GM21737 (cell line): Measurements from ENCODE around the gene VOPP1.
"Not testable (repeated sequence)": the region's sequence is repeated elsewhere in the genome, so short reads cannot be mapped to it uniquely, and the experiment has no call there.

Experiments used
- ATAC-seq: cut with Tn5 transposase; IDR thresholded peaks from one replicate; pipeline ENCODE4 v1.9.1; 2021; ENCODE audit warnings: mild to moderate bottlenecking, moderate library complexity; ENCODE audit not compliant: unreplicated experiment

VOPP1 gene

GRCh38 chr7:55572378-55573233, at the start of gene VOPP1:
Gene VOPP1, minus strand, starts transcription at chr7:55572502. Its CDS starts 178 bp downstream, at chr7:55572324.
- peak; percentile 45 for ATAC-seq

GRCh38 chr7:55618913-55619312, 46.6 kb upstream of the VOPP1 start:
- ATAC-seq, result no peak

GRCh38 chr7:55614365-55615064, 42.2 kb upstream of the VOPP1 start:
- ATAC-seq, result not testable (repeated sequence)

DNA sequence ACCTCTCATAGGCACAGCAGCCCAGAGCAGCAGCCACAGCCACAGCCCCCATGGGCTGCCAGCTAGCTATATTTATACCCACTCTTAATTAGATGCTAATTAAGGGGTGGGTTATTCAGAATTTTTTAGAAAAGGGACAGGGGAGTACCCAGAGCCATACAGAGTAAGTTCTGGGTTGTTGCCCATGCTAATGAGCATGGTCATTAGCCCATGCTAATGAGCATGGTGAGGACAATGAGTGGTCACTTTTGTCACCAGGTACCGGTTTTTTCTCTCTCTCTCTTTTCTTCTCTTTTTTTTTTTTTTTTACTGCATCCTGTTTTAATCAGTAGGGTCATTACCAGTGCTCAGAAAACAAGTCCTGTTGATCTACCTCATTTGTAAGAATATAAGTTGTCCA, 37.4 kb upstream of the VOPP1 start:
- not testable (repeated sequence) for ATAC-seq

DNA sequence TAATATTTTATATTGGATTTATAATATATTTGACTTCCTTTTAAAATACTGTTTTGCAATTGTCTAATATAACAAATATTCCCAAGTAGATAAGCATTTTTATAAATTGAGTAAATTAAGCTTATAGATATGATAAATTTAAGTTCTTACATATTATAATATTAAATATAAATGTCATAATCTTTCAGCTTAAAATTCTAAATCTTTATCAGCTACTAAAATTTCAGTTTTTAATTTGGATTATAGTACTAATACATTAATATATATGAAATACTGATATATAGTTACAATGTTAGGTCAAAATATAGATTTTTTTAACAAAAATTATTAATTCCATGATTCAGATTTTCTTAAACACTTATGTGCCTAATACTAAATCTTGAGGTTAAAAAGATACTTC, 33.4 kb upstream of the VOPP1 start:
- not testable (repeated sequence) for ATAC-seq

DNA sequence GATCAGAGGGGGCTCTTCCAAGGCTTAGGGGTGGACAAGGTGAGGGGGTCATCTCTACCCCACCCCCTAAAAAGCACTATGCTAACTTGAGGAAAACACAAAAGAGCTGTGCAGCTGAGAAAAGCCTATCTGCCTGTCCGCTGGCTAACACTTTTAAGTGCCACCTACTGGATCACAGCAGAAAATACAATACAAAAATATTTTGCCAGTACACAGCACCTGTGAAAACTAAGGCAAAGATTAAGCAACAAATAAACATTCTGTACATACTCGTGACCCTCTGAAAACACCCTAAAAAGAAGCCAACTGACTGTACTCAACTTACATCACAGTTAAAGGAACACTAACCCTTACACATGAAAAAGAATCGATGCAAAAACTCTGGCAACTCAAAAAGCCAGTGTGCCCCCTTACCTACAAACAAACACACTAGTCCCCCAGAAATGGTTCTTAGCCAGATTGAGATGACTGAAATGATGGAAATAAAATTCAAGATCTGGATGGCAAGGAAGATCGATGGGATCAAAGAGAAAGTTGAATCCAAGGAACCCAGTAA, 25.7 kb upstream of the VOPP1 start:
- ATAC-seq, result peak; percentile 66

GRCh38 chr7:55597214-55597739, 25.0 kb upstream of the VOPP1 start:
- not testable (repeated sequence) for ATAC-seq

- no peak for ATAC-seq
Measured at GRCh38 chr7:55595511-55595910, 23.2 kb upstream of the VOPP1 start.

GRCh38 chr7:55594870-55595269, 22.6 kb upstream of the VOPP1 start:
- ATAC-seq, result no peak

GRCh38 chr7:55594414-55594813, 22.1 kb upstream of the VOPP1 start:
- no peak for ATAC-seq

DNA sequence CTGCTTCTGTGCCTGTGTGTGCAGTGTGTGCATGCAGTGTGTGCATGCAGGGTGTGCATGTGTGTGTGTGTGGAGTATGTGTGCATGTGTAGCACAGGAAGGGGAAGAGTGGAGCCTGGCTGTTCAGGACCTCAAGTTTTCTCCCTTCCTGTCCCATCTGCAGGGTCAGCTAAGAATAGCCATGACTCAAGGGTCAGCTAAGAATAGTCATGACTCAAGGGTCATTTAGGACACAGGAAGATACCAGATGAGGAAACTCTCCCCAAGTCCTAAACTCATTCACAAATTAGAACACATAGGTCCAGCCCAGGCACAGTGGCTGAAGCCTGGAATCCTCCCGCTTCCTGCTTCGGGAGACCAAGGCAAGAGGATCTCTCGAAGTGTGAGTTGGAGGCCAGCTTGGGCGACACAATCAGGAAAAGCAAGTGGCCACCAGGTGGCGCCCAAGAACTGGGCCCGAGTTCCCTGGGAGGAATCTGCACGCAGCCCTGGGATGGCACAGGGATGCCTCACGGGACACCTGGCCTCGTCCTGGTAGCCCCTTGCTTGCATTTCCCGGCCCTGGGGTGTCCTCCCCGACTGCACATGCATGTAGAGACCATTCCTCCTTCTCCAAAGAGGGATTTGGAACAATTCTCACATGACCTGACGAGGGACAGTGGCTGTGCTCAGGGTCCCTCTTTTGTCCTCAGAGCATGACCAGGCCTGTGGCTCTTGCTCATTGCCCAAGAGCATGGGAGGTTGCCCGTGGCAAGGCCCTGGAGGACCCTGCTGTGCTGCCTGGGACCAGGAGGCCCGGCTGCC, 21.4 kb upstream of the VOPP1 start:
- no peak for ATAC-seq

GRCh38 chr7:55593172-55593514, 20.8 kb upstream of the VOPP1 start:
- ATAC-seq, result no peak

DNA sequence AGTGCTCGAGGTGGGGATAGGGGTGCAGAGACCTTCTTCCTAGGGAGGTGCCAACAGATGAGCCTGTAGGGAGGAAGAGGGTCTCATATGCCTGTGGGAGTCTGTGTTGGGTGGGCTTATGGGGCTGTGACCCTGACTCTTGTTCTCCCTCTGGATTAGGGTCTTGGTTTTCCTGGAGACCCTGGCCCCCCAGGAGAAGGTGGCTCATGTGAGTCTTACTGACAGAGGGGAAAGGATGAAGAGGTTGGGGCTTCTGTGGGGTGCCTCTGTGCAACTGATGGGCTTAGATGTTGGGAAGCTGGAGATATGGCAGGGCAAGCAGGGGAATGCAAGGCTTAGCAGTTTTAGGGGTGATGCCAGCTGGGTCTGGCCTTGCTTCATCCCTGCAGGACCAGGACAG, 20.2 kb upstream of the VOPP1 start:
- no peak for ATAC-seq

GRCh38 chr7:55591282-55591931, 19.1 kb upstream of the VOPP1 start:
- ATAC-seq, result no peak

GRCh38 chr7:55590517-55591281, 18.4 kb upstream of the VOPP1 start:
- no peak for ATAC-seq

DNA sequence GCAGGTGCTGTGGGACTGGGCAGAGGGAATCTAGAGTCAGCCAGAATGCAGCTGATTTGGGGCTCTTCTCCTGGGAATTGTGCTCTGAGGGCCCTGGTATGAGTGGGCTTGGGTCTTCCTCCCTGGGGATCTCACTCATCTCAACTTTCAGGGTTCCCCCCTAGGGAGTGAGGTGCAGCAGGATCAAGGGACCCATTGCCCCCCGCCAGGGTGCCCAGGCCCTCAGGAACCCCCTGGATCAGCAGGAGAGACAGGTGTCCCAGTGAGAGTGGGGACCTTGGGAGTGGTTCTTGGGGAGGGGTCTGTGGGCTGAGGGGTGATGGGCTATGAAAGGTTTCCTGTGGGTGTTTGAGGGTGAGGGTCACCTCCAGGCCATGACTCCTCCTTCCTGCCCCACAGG, 17.6 kb upstream of the VOPP1 start:
- ATAC-seq, result no peak

DNA sequence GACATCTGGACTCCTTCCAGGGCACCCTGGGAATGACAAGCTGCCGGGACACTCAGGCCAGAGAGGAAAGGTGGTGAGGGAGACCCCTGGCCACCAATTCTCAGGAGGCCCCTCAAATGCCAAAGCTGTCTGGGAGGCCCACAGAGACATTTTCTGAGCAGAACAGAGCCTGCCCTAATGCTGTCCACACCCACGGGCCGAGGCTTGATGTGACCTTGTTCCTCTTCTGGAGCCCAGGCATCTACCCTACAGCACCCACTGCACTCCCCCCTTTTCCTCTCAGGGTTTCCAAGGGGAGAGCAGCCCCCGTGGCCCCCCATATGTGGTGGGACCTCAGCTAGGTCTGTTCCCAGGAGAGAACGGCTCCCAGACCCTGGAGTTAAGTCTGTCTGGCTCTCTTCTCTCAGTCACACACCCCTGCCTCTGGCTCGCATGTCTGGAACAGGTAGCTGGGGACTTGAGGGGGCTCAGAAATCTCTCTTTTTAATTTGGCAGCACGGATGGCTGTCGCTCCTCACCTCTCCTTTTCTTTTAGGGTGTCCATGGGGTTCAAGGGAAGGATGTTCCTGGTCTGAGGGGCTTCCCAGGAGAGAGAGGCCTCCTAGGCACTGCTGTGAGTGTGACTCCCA, 16.8 kb upstream of the VOPP1 start:
- ATAC-seq, result no peak

DNA sequence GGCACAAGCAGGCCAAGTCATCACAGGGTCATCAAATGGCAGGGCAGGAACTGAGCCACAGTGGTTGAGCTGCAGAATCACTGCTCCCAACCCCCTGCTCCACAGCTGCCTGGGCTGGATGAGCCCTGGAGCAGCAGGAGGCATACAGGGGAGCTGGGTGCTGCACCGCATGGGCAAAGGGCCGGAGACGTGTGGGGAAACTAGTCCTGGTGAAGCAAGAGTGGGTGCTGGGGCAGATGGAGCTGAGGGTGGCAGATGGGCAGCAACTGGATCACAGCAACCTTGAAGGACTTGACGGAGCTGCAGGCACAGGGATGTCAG, 16.0 kb upstream of the VOPP1 start:
- no peak for ATAC-seq

DNA sequence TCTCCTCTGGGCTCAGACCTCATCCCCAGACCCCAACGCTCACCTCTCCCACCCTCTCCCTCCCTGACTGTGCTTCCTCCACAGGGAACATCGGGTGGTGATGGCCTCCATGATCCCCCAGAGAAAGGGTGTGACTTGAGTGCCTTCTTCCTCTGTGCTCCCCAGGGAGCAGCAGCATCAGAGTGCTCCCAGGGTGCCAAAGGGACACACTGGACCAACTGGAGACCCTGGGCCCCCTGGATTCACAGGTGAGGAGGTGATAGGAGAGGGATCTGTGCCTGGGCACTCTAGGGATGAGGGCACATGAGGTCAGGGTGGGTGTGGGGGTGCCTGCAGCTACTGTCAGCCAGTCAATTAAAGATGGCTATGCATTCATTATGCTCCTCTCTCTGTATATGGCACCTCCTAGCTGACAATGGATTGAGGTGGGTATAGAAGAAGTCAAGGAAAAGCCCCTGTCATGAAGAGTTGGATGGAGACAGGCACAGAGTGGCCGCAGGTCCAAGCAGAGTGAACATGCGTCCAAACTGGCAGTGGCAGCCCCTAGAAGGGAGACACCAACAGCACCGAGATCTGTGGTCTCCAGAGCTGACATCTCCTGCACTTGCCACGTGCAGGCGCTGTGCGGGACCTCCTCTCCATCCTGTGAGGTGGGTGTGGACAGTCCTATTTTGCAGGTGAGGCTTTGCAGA, 15.5 kb upstream of the VOPP1 start:
- no peak for ATAC-seq
